Measurements from ENCODE around the gene TSNAX.

DNA sequence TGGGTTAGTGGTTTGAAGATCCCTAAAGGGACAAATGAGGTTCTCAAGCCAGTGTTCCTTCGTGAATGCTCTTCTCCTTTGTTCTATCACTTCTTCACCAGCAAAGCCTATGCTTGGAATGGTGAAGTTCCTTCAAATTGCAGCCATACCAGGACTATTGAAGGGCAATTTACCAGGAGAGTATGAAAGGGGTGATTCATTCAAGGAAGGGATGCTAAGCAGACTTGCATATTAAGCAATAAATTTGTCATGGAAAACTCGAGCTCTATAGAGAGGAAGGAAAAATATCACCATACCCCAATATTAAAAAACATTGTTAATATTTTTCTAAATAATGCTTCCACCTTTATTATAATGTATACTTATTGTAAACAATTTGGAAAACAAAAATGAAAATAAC lies 9.3 kb upstream of the TSNAX start:
- TF ChIP-seq ZNF274 (IDR thresholded peaks at IDR 0.05; ENCODE audit: low read depth, low read length) (no peak), YY1 (IDR thresholded peaks at IDR 0.05; ENCODE audit: insufficient read depth, insufficient read length) (no peak), SUZ12 (IDR thresholded peaks at IDR 0.05; ENCODE audit: extremely low read depth, insufficient read depth, insufficient read length) (no peak)

Measured in NT2/D1 (cell line).